GM23338 (cell line): ENCODE measurements around the gene ARHGAP32. TPM values are rescaled to one million over a fixed set of nuclear protein-coding genes. Genes with fewer than 3 reads are reported as not detected.

Source experiments
- ATAC-seq: fragments of 200-7000 bp; cut with Tn5 transposase; 3 replicates; pipeline ENCODE4 v1.9.1; 2020
- DNase-seq: peaks from one replicate; pipeline ENCODE4 v3.0.0-alpha.2; 2015; ENCODE audit warnings: low spot score
- H2AFZ ChIP-seq: fragments of 200-600 bp; sonication (generic); 2 replicates; pipeline ENCODE4 v1.8.0; 2016; ENCODE audit warnings: antibody characterized with exemption, mild to moderate bottlenecking, moderate library complexity
- H3F3A ChIP-seq: fragments of 200-600 bp; sonication (generic); replicated peaks from 2 replicates; pipeline ENCODE4 v1.8.0; 2017; ENCODE audit warnings: antibody characterized with exemption, mixed run types, low read depth
- H3K27ac ChIP-seq: fragments of 200-600 bp; sonication (generic); 2 replicates; pipeline ENCODE4 v1.6.1; 2016; ENCODE audit warnings: low read depth
- H3K27me3 ChIP-seq: fragments of 200-600 bp; sonication (generic); 2 replicates; pipeline ENCODE4 v1.8.0; 2016; ENCODE audit warnings: mild to moderate bottlenecking, mixed run types, moderate library complexity; ENCODE audit not compliant: insufficient read depth
- H3K36me3 ChIP-seq: fragments of 200-600 bp; sonication (generic); 2 replicates; pipeline ENCODE4 v1.8.0; 2016; ENCODE audit warnings: mild to moderate bottlenecking; ENCODE audit not compliant: insufficient read depth
- H3K4me1 ChIP-seq: fragments of 200-600 bp; sonication (generic); 2 replicates; pipeline ENCODE4 v1.8.0; 2016; ENCODE audit warnings: mild to moderate bottlenecking, moderate library complexity; ENCODE audit not compliant: insufficient read depth
- H3K4me2 ChIP-seq: fragments of 200-600 bp; sonication (generic); 2 replicates; pipeline ENCODE4 v1.7.1; 2017; ENCODE audit warnings: mixed run types
- H3K4me3 ChIP-seq: fragments of 200-600 bp; sonication (generic); 2 replicates; pipeline ENCODE4 v1.6.1; 2016; ENCODE audit warnings: mixed run types
- H3K79me2 ChIP-seq: fragments of 200-600 bp; sonication (generic); replicated peaks from 2 replicates; pipeline ENCODE4 v1.8.0; 2017; ENCODE audit warnings: mild to moderate bottlenecking; ENCODE audit not compliant: insufficient read depth
- H3K9me2 ChIP-seq: fragments of 200-600 bp; sonication (generic); 2 replicates; pipeline ENCODE4 v1.8.0; 2017; ENCODE audit not compliant: insufficient read depth
- H4K20me1 ChIP-seq: fragments of 200-600 bp; sonication (generic); replicated peaks from 2 replicates; pipeline ENCODE4 v1.8.0; 2017; ENCODE audit warnings: mild to moderate bottlenecking; ENCODE audit not compliant: insufficient read depth
- H3K27ac Mint-ChIP-seq: 2 replicates; pipeline ENCODE4 v1.8.0; 2020; ENCODE audit warnings: inconsistent platforms, mild to moderate bottlenecking, moderate library complexity, mixed read lengths
- H3K27me3 Mint-ChIP-seq: 3 replicates; pipeline ENCODE4 v1.8.0; 2022; ENCODE audit warnings: low read depth, mild to moderate bottlenecking, moderate library complexity, mixed read lengths, inconsistent platforms; ENCODE audit not compliant: insufficient read depth, poor library complexity
- H3K36me3 Mint-ChIP-seq: 3 replicates; pipeline ENCODE4 v1.8.0; 2021; ENCODE audit warnings: low read depth, mild to moderate bottlenecking, inconsistent platforms, moderate library complexity, mixed read lengths
- H3K4me1 Mint-ChIP-seq: 3 replicates; pipeline ENCODE4 v1.8.0; 2020; ENCODE audit warnings: mild to moderate bottlenecking, inconsistent platforms, mixed read lengths
- H3K4me3 Mint-ChIP-seq: 3 replicates; pipeline ENCODE4 v1.8.0; 2021; ENCODE audit warnings: moderate library complexity, mild to moderate bottlenecking, inconsistent platforms, mixed read lengths
- H3K9me3 Mint-ChIP-seq: 3 replicates; pipeline ENCODE4 v1.8.0; 2020; ENCODE audit warnings: moderate library complexity, mild to moderate bottlenecking, inconsistent platforms, mixed read lengths
- CREB1 ChIP-seq: fragments of 250-450 bp; sonication (Bioruptor Pico); IDR thresholded peaks from 2 replicates; pipeline ENCODE4 v1.5.0; 2020; ENCODE audit warnings: low read depth, mild to moderate bottlenecking, moderate library complexity
- EZH2 ChIP-seq: fragments of 200-600 bp; sonication (generic); IDR thresholded peaks from one replicate; pipeline ENCODE4 v1.8.0; 2017; ENCODE audit warnings: antibody characterized with exemption, mild to moderate bottlenecking, low read depth; ENCODE audit not compliant: unreplicated experiment
- EZH2phosphoT487 ChIP-seq: fragments of 200-600 bp; sonication (generic); IDR thresholded peaks from one replicate; pipeline ENCODE4 v1.8.1; 2018; ENCODE audit warnings: antibody characterized with exemption; ENCODE audit not compliant: unreplicated experiment
- JUNB ChIP-seq: IDR thresholded peaks from one replicate; pipeline ENCODE4 v1.6.1; 2016; ENCODE audit warnings: antibody characterized with exemption; ENCODE audit not compliant: unreplicated experiment
- NANOG ChIP-seq: IDR thresholded peaks from 2 replicates; pipeline ENCODE4 v1.6.1; 2016; ENCODE audit warnings: antibody characterized with exemption, borderline replicate concordance
- POLR2AphosphoS5 ChIP-seq: IDR thresholded peaks from 2 replicates; pipeline ENCODE4 v1.6.1; 2016; ENCODE audit warnings: antibody characterized with exemption, low read depth
- STAT1 ChIP-seq: IDR thresholded peaks from one replicate; pipeline ENCODE4 v1.6.1; 2016; ENCODE audit warnings: antibody characterized with exemption; ENCODE audit not compliant: unreplicated experiment
- ZNF114 ChIP-seq: fragments of 250-450 bp; sonication (Bioruptor Pico); IDR thresholded peaks from 2 replicates; pipeline ENCODE4 v1.5.0; 2020; ENCODE audit warnings: mild to moderate bottlenecking, moderate library complexity
- ZNF331 ChIP-seq: fragments of 250-450 bp; sonication (Bioruptor Pico); IDR thresholded peaks from 2 replicates; pipeline ENCODE4 v1.5.0; 2020; ENCODE audit warnings: low read depth, mild to moderate bottlenecking, moderate library complexity
- polyA plus RNA-seq: library from polyadenylated mRNA; unstranded; fragments of >200 nt; fragmentation: Nextera tagmentation; extraction: Ambion mirVana; gene quantifications from 2 replicates; pipeline ENCODE4 v1.2.1, GENCODE V29; 2016
- total RNA-seq: library from RNA; depleted of rRNA; stranded (reverse); fragments of >200 nt; shearing (Covaris generic); gene quantifications from 2 replicates; pipeline ENCODE4 v1.2.3, GENCODE V29; 2014
- TF ChIP-seq, protein P1 (sequence below): fragments of 250-450 bp; sonication (Bioruptor Pico); IDR thresholded peaks from 2 replicates; pipeline ENCODE4 v1.5.0; 2020; ENCODE audit warnings: mild to moderate bottlenecking, moderate library complexity
- TF ChIP-seq, protein P2 (sequence below), 2 experiments: fragments of 200-600 bp in 1 of 2; sonication (generic) in 1 of 2; conservative IDR thresholded peaks; 2 replicates each; pipeline versions ENCODE4 v1.5.1 to v1.6.1; 2016 to 2017; ENCODE audit warnings: antibody characterized with exemption in 2 of 2, low read depth in 2 of 2, mild to moderate bottlenecking in 2 of 2, moderate library complexity in 1 of 2
- TF ChIP-seq, protein P3 (sequence below): IDR thresholded peaks from one replicate; pipeline ENCODE4 v1.6.1; 2018; ENCODE audit warnings: antibody characterized with exemption; ENCODE audit not compliant: unreplicated experiment
- TF ChIP-seq, protein P4 (sequence below): IDR thresholded peaks from 2 replicates; pipeline ENCODE4 v1.6.1; 2016; ENCODE audit warnings: antibody characterized with exemption

ARHGAP32 gene
- total and polyA plus RNA-seq, 2 experiments from 2014 or later: 3.9 to 17.2 TPM

DNA sequence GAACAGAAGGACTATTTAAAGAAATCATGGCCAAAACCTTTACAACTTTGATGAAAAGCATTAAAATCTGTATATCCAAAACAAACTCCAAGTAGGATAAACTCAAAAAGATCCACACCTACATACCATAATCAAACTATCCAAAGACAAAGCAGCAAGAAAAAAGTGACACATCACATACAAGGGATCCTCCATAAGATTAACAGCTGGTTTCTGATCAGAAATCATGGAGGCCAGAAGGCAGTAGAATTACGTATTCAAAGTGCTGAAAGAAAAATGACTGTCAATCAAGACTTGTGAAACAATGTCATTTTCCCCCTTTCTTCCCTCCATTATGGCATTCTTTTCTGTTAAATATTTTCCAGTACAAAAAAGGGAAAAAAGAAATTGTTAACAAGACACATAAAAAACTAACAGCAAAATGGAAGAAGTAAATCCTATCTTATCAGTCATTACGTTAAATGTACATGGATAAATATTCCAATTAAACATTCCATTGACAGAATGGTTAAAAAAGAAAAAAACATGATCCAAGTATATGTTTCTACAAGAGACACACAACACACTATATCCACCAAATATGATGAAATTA, 34.2 kb upstream of the ARHGAP32 start:
- Histone ChIP-seq H3K9me2 (no peaks in the 10 kb centered on the region), H3K4me1 (peaks cover 10% of the 10 kb centered on the region), H2AFZ (no peak overlapping the region), H3K27me3 (no peaks in the 10 kb centered on the region), H3K79me2 (peaks cover 64% of the 10 kb centered on the region), H4K20me1 (no peaks in the 10 kb centered on the region), H3F3A (no peaks in the 10 kb centered on the region), H3K4me3 (no peak overlapping the region), H3K36me3 (peaks cover 3% of the 10 kb centered on the region; the same call in 1 of the 2 replicates), H3K27ac (no peak overlapping the region), H3K4me2 (no peak overlapping the region)
- TF ChIP-seq ZNF114 (CRISPR knock-in tag) (no peak), POLR2AphosphoS5 (no peak), CREB1 (CRISPR knock-in tag) (no peak), STAT1 (no peak), EZH2 (no peak), ZNF331 (CRISPR knock-in tag) (no peak), EZH2phosphoT487 (no peak), JUNB (no peak), NANOG (no peak)
- TF ChIP-seq, protein P1, sequence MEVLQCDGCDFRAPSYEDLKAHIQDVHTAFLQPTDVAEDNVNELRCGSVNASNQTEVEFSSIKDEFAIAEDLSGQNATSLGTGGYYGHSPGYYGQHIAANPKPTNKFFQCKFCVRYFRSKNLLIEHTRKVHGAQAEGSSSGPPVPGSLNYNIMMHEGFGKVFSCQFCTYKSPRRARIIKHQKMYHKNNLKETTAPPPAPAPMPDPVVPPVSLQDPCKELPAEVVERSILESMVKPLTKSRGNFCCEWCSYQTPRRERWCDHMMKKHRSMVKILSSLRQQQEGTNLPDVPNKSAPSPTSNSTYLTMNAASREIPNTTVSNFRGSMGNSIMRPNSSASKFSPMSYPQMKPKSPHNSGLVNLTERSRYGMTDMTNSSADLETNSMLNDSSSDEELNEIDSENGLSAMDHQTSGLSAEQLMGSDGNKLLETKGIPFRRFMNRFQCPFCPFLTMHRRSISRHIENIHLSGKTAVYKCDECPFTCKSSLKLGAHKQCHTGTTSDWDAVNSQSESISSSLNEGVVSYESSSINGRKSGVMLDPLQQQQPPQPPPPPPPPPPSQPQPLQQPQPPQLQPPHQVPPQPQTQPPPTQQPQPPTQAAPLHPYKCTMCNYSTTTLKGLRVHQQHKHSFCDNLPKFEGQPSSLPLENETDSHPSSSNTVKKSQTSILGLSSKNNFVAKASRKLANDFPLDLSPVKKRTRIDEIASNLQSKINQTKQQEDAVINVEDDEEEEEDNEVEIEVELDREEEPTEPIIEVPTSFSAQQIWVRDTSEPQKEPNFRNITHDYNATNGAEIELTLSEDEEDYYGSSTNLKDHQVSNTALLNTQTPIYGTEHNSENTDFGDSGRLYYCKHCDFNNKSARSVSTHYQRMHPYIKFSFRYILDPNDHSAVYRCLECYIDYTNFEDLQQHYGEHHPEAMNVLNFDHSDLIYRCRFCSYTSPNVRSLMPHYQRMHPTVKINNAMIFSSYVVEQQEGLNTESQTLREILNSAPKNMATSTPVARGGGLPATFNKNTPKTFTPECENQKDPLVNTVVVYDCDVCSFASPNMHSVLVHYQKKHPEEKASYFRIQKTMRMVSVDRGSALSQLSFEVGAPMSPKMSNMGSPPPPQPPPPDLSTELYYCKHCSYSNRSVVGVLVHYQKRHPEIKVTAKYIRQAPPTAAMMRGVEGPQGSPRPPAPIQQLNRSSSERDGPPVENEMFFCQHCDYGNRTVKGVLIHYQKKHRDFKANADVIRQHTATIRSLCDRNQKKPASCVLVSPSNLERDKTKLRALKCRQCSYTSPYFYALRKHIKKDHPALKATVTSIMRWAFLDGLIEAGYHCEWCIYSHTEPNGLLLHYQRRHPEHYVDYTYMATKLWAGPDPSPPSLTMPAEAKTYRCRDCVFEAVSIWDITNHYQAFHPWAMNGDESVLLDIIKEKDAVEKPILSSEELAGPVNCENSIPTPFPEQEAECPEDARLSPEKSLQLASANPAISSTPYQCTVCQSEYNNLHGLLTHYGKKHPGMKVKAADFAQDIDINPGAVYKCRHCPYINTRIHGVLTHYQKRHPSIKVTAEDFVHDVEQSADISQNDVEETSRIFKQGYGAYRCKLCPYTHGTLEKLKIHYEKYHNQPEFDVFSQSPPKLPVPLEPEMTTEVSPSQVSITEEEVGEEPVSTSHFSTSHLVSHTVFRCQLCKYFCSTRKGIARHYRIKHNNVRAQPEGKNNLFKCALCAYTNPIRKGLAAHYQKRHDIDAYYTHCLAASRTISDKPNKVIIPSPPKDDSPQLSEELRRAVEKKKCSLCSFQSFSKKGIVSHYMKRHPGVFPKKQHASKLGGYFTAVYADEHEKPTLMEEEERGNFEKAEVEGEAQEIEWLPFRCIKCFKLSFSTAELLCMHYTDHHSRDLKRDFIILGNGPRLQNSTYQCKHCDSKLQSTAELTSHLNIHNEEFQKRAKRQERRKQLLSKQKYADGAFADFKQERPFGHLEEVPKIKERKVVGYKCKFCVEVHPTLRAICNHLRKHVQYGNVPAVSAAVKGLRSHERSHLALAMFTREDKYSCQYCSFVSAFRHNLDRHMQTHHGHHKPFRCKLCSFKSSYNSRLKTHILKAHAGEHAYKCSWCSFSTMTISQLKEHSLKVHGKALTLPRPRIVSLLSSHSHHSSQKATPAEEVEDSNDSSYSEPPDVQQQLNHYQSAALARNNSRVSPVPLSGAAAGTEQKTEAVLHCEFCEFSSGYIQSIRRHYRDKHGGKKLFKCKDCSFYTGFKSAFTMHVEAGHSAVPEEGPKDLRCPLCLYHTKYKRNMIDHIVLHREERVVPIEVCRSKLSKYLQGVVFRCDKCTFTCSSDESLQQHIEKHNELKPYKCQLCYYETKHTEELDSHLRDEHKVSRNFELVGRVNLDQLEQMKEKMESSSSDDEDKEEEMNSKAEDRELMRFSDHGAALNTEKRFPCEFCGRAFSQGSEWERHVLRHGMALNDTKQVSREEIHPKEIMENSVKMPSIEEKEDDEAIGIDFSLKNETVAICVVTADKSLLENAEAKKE (CRISPR knock-in tag): no peak
- TF ChIP-seq, protein P2, sequence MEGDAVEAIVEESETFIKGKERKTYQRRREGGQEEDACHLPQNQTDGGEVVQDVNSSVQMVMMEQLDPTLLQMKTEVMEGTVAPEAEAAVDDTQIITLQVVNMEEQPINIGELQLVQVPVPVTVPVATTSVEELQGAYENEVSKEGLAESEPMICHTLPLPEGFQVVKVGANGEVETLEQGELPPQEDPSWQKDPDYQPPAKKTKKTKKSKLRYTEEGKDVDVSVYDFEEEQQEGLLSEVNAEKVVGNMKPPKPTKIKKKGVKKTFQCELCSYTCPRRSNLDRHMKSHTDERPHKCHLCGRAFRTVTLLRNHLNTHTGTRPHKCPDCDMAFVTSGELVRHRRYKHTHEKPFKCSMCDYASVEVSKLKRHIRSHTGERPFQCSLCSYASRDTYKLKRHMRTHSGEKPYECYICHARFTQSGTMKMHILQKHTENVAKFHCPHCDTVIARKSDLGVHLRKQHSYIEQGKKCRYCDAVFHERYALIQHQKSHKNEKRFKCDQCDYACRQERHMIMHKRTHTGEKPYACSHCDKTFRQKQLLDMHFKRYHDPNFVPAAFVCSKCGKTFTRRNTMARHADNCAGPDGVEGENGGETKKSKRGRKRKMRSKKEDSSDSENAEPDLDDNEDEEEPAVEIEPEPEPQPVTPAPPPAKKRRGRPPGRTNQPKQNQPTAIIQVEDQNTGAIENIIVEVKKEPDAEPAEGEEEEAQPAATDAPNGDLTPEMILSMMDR (conservative IDR thresholded peaks at IDR 0.05; ENCODE audit: low read depth in 2 of 2): no peak
- TF ChIP-seq, protein P3, sequence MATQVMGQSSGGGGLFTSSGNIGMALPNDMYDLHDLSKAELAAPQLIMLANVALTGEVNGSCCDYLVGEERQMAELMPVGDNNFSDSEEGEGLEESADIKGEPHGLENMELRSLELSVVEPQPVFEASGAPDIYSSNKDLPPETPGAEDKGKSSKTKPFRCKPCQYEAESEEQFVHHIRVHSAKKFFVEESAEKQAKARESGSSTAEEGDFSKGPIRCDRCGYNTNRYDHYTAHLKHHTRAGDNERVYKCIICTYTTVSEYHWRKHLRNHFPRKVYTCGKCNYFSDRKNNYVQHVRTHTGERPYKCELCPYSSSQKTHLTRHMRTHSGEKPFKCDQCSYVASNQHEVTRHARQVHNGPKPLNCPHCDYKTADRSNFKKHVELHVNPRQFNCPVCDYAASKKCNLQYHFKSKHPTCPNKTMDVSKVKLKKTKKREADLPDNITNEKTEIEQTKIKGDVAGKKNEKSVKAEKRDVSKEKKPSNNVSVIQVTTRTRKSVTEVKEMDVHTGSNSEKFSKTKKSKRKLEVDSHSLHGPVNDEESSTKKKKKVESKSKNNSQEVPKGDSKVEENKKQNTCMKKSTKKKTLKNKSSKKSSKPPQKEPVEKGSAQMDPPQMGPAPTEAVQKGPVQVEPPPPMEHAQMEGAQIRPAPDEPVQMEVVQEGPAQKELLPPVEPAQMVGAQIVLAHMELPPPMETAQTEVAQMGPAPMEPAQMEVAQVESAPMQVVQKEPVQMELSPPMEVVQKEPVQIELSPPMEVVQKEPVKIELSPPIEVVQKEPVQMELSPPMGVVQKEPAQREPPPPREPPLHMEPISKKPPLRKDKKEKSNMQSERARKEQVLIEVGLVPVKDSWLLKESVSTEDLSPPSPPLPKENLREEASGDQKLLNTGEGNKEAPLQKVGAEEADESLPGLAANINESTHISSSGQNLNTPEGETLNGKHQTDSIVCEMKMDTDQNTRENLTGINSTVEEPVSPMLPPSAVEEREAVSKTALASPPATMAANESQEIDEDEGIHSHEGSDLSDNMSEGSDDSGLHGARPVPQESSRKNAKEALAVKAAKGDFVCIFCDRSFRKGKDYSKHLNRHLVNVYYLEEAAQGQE: no peak
- TF ChIP-seq, protein P4, sequence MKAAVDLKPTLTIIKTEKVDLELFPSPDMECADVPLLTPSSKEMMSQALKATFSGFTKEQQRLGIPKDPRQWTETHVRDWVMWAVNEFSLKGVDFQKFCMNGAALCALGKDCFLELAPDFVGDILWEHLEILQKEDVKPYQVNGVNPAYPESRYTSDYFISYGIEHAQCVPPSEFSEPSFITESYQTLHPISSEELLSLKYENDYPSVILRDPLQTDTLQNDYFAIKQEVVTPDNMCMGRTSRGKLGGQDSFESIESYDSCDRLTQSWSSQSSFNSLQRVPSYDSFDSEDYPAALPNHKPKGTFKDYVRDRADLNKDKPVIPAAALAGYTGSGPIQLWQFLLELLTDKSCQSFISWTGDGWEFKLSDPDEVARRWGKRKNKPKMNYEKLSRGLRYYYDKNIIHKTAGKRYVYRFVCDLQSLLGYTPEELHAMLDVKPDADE: no peak
- H3K36me3 Mint-ChIP-seq: peaks cover 24% of the 10 kb centered on the region
- peaks cover 22% of the 10 kb centered on the region for H3K4me1 Mint-ChIP-seq
- H3K27me3 Mint-ChIP-seq: peaks cover 2% of the 10 kb centered on the region
- ATAC-seq: no peak
- no peak for DNase-seq
- H3K9me3 Mint-ChIP-seq: peaks cover 27% of the 10 kb centered on the region
- no peak overlapping the region for H3K27ac Mint-ChIP-seq
- no peak overlapping the region for H3K4me3 Mint-ChIP-seq
